HG03095 (cell line): ENCODE measurements around the gene PLS3.

Experiments
- ATAC-seq: cut with Tn5 transposase; IDR thresholded peaks from one replicate; pipeline ENCODE4 v1.9.1; 2021; ENCODE audit warnings: moderate library complexity; ENCODE audit not compliant: unreplicated experiment

Gene PLS3

GRCh38 chrX:115565888-115566287, 4.9 kb downstream of the PLS3 start:
- ATAC-seq: no peak

- no peak for ATAC-seq
Observed at GRCh38 chrX:115571712-115572111, 10.7 kb downstream of the PLS3 start.

GRCh38 chrX:115573185-115573584, 12.2 kb downstream of the PLS3 start:
- ATAC-seq: no peak

- ATAC-seq: no peak
Observed at GRCh38 chrX:115576676-115577075, 15.7 kb downstream of the PLS3 start.

GRCh38 chrX:115579327-115579726, 18.4 kb downstream of the PLS3 start:
- ATAC-seq: no peak

- ATAC-seq: no peak
Observed at GRCh38 chrX:115579786-115580294, 18.9 kb downstream of the PLS3 start.

- no peak for ATAC-seq
Observed at GRCh38 chrX:115581759-115582615, 21.0 kb downstream of the PLS3 start.

GRCh38 chrX:115582616-115583495, 21.9 kb downstream of the PLS3 start:
- no peak for ATAC-seq

GRCh38 chrX:115583496-115584004, 22.6 kb downstream of the PLS3 start:
- no peak for ATAC-seq

- no peak for ATAC-seq
Observed at GRCh38 chrX:115584696-115585095, 23.7 kb downstream of the PLS3 start.

GRCh38 chrX:115588179-115588578, 27.2 kb downstream of the PLS3 start:
- no peak for ATAC-seq

GRCh38 chrX:115589419-115589818, 28.4 kb downstream of the PLS3 start:
- no peak for ATAC-seq

- no peak for ATAC-seq
Observed at GRCh38 chrX:115591420-115591819, 30.4 kb downstream of the PLS3 start.

GRCh38 chrX:115591856-115592842, 31.2 kb downstream of the PLS3 start:
- ATAC-seq: no peak

GRCh38 chrX:115592997-115593734, 32.2 kb downstream of the PLS3 start:
- no peak for ATAC-seq

- ATAC-seq: no peak
Observed at GRCh38 chrX:115595049-115595448, 34.1 kb downstream of the PLS3 start.

- no peak for ATAC-seq
Observed at GRCh38 chrX:115598556-115598955, 37.6 kb downstream of the PLS3 start.

- no peak for ATAC-seq
Observed at GRCh38 chrX:115602308-115602707, 41.3 kb downstream of the PLS3 start.

- no peak for ATAC-seq
Observed at GRCh38 chrX:115602729-115603389, 41.9 kb downstream of the PLS3 start.
